NCI-H345 treated with DMSO at 0.1 percent for 48 hours (cell line): ENCODE measurements around the gene HIRA.

Experiments
- DNase-seq: peaks from one replicate; lab custom pipeline; 2025; ENCODE audit not compliant: unreplicated experiment; lab: John Stamatoyannopoulos, UW

The HIRA gene, protein sequence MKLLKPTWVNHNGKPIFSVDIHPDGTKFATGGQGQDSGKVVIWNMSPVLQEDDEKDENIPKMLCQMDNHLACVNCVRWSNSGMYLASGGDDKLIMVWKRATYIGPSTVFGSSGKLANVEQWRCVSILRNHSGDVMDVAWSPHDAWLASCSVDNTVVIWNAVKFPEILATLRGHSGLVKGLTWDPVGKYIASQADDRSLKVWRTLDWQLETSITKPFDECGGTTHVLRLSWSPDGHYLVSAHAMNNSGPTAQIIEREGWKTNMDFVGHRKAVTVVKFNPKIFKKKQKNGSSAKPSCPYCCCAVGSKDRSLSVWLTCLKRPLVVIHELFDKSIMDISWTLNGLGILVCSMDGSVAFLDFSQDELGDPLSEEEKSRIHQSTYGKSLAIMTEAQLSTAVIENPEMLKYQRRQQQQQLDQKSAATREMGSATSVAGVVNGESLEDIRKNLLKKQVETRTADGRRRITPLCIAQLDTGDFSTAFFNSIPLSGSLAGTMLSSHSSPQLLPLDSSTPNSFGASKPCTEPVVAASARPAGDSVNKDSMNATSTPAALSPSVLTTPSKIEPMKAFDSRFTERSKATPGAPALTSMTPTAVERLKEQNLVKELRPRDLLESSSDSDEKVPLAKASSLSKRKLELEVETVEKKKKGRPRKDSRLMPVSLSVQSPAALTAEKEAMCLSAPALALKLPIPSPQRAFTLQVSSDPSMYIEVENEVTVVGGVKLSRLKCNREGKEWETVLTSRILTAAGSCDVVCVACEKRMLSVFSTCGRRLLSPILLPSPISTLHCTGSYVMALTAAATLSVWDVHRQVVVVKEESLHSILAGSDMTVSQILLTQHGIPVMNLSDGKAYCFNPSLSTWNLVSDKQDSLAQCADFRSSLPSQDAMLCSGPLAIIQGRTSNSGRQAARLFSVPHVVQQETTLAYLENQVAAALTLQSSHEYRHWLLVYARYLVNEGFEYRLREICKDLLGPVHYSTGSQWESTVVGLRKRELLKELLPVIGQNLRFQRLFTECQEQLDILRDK

DNA sequence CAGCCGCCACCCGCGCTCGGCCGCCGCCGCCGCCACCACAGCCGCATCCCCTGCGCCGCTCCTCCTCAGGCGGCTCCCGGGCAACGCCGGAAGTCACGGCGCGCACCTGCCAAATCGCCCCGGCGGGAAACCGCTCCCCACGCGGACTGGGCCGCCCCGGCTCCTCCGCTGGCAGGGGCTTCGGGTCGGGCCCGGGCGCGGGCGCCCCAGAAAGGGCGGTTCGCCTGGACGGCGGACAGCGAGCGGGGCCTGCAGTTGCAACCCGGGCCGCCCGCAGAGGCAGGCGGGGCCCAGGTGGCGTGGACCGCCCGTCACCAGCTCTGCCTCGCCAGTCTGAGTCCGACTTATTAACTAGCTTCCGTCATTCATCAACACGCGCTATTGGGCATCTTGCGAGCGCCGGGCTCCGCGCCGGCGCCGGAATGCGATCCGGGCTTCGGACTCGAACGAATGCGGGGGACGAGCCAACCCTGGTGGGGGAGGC, at the start of gene HIRA:
Gene HIRA (minus strand): TSS at position 85 of the 484 bp plus-strand sequence. CDS start 257 bp downstream, outside the sequence.
- DNase-seq: peak; percentile 20

DNA sequence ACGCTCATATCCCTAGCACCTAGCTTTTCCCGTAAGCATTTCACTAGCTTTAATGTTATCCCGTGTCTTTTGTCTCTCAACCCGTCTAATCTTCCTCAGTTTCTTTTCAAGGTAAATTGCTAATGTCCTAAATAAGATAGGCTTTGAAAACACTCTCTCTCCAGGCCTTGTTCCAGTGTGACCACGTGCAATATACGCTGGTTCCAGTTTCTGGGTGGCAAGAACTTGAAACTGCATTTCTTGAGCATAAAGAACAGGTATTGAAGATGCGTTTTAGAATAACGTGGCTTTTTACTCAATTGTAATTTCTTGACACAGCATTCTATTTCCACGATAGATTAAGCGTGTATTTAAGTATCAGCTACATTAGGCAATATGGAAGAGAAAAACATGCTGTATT, 49.3 kb upstream of the HIRA start:
- DNase-seq: no peak

DNA sequence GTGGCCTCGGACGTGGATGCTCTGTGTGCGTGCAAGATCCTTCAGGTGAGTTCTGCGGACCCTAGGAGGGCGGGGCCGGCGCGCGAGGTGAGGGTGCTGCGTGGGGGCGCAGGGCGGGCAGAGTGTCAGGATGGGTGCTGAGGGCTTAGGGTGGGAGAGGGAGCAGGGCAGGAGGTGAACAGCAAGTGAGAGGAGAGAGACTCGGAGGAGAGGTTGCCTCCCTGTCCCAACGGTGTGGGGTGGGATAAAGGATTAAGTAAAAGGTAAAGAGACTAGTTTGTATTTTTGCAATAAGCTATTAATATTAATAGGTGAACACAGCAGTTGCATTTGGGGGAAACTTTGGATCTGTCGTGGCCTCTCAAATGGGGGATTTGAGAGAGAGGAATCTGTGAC, 48.6 kb upstream of the HIRA start:
- DNase-seq: no peak

DNA sequence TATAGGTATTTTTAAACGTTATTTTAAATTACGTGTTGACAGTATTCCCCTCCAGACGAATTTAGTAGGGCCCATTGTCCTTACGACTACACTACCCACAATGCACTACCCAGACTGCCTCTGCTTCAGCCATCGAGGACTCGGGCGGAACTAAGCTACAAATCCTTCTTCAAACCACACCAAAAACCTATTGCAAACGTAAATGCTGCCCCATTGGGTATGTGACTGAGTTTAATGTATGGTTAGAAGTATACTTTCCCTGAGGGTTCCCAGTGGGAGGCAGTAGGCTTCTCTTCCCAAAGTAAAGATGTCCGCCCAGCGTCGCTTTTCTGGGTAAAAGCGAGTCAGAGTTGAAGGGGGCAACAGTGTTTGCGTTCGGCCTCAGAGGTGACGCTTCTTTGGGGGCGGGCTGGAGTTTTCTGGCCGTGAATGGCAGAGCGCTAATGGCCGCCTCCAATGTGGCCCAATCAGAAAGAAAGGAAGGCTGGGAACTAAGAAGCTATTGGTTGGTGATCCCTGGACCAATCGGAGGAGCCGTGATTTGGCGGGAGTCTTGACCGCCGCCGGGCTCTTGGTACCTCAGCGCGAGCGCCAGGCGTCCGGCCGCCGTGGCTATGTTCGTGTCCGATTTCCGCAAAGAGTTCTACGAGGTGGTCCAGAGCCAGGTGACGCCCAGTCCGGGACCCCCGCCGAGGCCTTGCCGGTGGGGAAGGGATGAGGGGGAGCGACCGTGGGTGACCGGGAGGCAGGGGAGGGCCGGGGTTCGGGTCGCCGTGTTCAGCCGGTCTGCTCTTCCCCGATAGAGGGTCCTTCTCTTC, 48.0 kb upstream of the HIRA start, which contains the start of gene CDC45:
Gene CDC45 (plus strand): TSS at position 566 of the 818 bp plus-strand sequence. CDS start 49 bp downstream, at position 615.
- peak; percentile 96 for DNase-seq

DNA sequence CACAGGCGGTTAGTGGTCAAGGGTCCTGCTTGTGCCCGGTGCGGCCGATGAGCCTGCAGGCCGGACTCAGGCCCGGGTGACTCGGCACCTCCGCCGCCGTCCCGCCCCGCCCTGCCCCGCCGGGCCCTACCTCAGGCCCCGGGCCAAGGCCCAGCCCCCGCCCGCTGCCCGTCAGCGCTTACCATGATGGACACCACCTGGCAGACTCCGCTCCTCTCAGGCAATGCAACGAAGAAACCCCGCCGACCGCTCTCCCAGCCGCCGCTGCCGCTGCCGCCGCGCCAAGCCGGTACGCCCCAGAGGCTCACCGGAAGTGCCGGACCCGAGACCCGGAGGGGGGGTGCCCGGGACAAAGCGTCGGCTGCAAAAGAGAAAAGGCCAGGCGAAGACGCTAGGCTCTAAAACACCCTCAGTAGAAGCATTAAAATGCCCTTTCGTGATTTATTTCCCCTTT, 47.4 kb upstream of the HIRA start, which contains the start of gene UFD1:
Gene UFD1 (minus strand): TSS at position 293 of the 454 bp plus-strand sequence. CDS start 108 bp downstream, at position 185.
- no peak for DNase-seq

DNA sequence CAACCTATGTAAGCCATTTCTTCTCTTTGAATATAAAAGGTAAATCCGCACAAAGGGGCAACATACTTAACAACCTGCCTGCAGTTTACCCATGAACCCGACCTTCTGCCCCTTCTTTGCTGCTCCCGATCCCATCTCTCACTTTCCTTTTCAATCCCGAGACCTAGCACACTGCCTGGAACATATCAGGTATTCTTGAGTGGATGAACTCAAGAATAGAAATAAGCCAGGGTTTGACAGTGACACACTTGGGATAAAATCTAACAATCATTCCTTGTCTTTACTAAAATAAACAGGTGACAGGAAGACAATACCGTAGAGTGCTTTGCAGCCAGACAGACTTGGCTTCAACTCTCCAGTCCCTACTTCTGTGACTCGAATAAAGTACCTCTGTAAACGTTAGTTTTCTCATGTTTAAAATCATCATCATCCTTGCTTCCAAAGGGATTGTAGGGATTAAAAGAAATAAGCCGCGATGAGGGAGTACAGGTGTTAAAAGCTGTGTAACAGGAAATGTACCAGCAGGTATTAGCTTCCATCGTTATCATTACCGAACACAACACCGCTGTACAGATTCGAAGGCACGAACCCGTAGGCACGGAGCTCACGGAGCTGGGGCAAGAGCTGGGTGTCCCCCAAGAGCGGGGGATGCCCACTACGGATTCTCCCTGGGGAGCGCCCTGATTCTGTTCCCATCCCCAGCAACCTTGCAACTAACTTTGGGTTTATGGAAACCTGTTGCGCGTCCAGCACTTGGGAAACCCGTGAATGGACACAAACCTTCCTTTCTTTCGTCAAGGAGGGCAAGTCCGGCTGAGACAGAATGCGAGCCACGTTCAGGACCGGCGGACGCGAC, 46.7 kb upstream of the HIRA start:
- DNase-seq: no peak

DNA sequence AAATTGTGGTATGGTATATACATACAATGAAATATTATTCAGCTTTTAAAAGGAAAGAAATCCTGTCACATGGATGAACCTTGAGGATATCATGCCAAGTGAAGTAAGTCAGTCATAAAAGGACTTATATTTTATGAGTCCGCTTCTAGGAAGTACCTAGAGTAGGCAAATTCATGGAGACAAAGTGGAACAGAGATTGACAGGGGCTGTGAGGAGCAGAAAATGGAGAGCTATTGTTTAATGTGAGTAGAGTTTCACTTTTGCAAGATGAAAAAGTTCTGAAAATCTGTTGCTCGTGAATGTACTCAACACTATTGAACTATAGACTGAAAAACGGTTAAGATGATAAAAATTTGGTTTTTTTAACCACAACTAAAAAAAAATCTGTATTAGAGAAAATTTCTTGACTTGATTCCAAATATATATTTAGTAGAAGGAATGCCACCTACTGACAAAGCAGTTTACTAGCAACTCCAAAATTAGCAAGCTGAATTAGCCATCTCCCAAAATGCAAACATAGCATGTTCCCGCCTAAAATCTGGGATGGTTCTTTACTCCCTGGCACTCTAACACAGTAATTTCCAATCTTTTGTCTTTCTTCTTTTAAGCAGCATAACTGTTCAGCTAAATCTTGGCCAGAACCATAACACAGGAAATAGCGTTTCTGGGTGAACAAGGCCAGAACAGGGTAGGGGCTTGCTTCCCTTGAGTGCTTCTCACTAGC, 46.0 kb upstream of the HIRA start:
- DNase-seq: no peak

DNA sequence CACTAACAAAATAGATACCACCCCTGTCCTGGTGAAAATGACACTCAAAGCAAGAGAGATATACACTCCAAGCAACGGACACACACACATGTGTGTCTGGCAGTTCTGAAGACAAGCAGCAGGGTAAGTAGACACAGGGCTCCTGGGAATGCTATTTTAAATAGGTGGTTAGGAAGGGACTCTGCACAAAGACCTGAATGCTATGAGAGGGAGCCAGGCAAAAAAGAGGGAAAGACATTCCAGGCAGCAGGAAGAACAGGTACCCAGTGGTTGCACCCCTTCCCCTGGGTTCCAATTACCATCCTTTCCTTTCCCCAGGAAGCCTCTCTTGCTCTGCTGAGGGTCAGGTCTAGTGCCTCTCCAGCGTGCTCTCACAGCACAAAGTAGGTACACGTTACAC, 44.5 kb upstream of the HIRA start:
- DNase-seq: no peak

DNA sequence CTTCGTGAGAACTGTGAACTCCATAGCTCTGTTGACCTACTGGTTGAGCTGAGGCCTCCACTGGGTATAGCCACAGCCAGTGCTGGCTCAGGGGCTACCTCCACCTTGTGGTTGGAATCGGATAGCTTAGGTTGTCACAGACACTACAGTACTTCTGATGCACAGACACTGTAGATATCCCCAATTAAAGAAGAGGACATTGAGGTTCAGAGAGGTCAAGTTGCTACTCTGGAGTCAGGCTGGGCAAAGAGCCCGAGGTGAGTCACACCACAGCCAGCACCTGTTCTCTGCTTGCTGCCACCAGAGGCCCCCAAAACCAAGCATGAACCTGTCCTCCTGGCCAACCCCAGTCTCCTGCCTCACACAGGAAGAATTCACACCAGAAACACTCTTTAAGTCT, 42.0 kb upstream of the HIRA start:
- DNase-seq: no peak

DNA sequence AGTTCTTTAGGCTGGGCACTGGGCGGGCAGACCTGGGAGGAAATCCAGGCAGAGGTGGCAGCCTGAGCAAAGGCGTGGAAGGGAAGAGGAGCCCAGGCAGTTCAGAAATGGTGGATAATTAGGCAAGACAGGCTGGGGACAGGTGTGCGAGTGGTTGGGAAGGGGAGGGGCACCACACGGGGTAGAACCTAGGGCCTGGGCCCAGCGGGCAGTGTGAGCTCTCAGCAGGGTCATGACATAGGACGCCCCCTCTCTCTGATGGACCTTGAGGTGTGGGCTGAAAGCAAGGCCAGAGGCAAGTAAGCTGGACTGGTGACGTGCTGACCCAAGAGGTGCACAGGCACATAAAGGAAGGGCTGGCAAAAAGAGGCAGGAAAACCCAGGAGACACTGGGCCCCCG, 40.7 kb upstream of the HIRA start:
- no peak for DNase-seq

DNA sequence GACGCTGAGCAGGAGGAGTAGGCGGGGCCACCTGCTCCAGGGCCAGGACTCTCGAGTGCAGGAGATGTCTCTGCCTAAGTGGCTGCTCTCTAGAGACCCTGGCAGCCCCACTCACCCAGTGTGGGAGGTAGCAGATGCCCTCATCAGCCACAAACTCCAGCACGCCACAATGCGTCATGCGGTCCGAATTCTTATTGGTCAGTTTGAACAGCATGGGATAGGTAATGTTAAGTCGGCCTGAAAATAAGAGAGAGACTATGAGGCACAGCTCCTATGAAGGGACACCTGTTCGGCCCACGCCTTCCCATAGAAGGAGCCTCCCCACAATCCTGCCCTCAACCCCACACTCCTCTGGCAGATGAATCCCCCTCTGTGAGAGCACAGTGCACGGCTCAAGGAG, 40.0 kb upstream of the HIRA start:
- no peak for DNase-seq

DNA sequence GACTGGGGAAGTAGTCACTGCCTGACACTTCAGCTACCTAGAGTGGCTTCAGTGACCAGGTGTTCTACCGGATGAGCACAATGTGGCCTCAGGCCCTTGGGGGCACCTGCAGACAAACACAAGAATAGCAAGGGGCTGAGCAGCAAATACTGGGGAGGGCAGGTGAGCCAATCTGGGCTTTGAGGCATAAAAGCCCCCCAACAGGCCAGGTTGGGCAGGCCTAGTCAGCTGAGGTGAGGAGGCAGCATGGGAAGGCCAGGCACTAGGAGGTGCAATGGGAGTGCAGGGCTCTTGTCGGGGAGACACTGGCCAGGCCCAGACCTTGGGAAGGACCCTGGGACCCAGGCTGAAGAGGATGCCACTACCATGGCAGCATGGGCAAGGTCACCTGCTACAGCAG, 38.5 kb upstream of the HIRA start:
- DNase-seq: no peak

DNA sequence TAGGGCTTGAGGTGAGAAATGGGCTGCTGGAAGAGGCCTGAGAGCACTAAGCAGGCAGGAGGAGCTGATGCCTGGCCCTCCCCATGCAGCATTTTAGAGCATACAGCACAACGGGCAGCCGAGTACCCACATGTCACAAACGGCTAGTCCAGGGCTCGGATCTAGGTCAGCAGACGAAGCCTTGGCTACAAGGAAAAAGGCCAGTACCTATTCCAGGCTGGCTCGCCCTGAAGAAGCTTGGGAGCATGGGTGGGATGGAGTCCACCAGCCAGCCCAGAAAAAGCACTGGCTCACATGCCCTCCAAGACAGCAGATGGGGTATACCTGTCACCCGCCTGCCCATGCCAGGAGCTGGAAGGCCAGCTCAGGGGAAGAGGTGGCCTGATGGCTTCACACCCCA, 37.9 kb upstream of the HIRA start:
- DNase-seq: no peak

DNA sequence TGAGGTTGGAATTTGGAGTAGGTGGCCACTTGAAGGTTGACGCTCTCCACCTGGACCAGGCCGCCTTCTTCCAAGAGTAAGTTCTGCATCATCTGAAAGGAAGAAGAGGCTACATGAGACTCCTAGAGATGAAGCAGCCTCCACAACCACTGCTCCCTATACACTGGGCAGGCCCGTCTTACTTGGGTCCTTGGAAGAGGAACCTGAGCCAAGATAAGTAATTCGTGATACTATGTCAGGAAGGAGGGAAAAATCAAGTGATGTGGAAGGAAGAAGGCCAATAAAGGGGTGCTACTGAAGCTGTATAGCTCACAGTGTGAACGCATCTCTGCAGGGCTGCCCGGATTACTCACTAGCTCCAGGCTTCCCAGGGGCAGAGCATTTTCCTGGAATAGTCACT, 36.4 kb upstream of the HIRA start:
- DNase-seq: no peak

DNA sequence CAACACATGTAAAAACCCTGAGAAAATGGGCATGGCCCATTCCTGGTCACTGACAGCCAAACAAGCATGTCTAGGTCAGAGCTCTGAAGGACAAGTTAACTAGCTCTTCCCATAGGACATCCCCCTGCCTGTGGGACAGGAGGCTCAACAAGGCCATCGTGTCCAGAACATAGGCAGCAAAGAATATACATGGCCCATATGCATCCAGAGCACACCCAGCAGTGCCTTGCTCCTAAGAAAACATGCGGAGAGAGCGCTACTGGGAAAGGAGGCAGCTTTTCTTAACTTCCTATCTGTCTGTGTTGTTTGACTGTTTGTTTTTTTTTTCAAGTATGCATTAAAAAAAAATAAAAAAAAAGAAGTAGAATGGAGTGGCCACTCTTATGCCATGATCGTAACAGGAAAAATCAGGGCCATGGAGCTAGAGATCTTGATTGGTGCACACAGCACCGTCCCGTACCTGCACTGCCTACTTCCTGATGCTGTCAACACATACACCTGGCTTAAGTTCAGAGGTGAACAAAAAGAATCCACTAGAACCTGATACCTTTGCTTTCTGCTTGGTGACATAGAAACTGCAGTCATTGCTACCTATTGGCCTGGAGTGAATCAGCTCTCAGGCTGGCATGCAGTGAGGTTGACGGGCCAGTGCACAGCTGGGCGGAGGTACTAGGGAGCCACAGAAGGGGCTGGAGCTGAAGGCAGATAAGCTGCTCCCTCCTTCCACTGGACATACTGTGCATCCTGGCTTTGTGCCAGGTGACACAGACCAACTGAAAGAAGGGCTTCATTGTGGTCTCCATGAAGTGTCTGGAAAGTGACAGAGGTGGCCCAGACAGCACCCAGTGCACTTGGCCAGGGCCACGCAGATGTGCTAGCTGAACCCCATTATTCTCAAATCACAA, 35.6 kb upstream of the HIRA start:
- DNase-seq: no peak

DNA sequence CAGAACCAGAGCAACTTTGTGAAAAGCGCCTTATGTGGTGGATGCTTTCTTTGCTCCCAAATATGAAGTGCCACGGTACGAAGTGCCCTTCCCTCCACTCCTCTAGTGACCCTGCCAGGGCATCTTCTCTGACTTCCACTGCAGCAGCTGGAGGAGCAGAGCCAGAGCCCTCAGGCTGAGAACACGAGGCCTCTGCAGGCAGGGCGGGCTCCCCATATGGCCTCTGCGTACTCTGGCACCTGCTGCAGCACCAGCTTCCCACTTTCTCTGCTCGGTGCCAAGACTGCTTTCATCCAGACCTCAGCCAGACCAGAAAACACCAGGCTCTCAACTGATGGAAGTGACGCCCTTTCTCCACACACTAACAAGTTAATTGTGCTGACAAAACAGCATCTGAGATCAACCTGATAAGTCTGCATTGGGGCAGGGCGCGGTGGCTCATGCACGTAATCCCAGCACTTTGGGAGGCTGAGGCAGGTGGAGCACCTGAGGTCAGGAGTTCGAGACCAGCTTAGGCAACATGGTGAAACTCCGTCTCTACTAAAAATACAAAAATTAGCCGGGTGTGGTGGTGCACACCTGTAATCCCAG, 34.7 kb upstream of the HIRA start:
- DNase-seq: no peak

DNA sequence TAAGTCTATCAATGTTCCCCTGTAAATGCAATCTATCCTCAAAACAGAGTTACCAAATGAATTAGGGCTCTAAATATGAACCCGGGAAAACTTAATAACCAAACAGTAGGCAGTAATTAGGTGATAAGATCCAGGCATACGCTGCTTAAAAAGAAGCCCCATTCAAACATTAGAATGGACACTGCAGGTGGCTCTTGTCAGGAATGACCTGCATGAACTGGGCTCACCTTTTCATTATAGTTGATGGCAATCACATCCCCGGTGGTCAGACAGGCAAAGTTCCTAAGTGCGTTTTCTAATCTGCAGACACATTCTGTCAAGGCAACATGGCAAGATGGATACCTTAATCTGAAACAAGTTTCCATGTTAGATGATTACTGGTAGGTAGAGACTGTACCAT, 33.4 kb upstream of the HIRA start:
- DNase-seq: no peak

DNA sequence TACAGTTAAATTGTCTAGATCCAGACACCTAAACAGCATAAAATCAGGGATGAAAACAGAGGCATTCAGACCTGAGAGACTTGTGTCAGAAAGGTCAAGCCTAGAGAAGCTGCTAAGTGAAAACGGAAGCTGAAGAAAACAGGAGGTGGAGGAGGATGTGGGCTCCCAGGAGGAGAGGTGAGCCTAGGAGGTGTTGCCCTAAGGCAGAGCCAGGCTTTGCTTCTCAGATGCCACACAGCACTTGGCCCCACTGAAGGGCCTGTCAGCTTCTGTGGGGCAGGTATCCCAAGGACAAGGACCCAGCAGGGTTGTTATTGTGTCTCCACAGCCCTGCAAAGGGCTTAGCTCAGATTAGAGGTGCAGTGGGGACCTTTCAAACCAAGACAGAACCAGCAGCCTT, 33.0 kb upstream of the HIRA start:
- no peak for DNase-seq
